Measurements from ENCODE around the gene MRTO4. TPM values are rescaled to one million over a fixed set of nuclear protein-coding genes. Genes with fewer than 3 reads are reported as not detected.
"Not testable (repeated sequence)": the region's sequence is repeated elsewhere in the genome, so short reads cannot be mapped to it uniquely, and the experiment has no call there.

MRTO4 gene
- total RNA-seq, 3 donors from 2014 or later, result 17.7 to 18.2 (median 18.1) TPM

DNA sequence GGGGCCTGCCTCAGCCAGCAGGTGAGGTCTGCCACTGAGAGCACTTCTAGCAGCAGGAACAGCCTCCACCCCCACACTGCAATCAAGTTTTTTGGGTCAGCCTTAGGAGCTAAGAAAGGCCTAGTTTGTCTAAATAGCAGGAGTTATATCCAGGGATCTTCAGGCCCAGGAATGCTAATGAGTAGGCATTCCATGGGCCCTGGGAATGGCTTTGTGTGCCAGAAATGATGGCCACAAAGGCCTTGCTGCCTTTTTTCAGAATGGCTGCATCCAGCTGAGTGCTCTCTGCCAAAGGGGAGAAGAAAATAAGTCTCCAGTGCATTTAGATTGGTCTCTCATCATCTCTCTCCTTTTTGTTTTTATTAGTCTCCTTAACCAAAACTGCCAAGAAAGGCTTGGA lies 2.8 kb downstream of the MRTO4 start:
- H3K36me3 ChIP-seq (ENCODE audit: low read depth), result peaks cover 4% of the 10 kb centered on the region
- H3K9me3 ChIP-seq, result no peaks in the 10 kb centered on the region
- no peak overlapping the region for H3K4me3 ChIP-seq
- no peak for ATAC-seq
- DNase-seq, result no peak
- H3K4me1 ChIP-seq (ENCODE audit: low read depth), result peaks cover 24% of the 10 kb centered on the region
- TF ChIP-seq, protein P1, sequence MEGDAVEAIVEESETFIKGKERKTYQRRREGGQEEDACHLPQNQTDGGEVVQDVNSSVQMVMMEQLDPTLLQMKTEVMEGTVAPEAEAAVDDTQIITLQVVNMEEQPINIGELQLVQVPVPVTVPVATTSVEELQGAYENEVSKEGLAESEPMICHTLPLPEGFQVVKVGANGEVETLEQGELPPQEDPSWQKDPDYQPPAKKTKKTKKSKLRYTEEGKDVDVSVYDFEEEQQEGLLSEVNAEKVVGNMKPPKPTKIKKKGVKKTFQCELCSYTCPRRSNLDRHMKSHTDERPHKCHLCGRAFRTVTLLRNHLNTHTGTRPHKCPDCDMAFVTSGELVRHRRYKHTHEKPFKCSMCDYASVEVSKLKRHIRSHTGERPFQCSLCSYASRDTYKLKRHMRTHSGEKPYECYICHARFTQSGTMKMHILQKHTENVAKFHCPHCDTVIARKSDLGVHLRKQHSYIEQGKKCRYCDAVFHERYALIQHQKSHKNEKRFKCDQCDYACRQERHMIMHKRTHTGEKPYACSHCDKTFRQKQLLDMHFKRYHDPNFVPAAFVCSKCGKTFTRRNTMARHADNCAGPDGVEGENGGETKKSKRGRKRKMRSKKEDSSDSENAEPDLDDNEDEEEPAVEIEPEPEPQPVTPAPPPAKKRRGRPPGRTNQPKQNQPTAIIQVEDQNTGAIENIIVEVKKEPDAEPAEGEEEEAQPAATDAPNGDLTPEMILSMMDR (IDR thresholded peaks at IDR 0.05), result no peak
- intact Hi-C loops (cut with DNase I, micrococcal nuclease), result no loop called here

DNA sequence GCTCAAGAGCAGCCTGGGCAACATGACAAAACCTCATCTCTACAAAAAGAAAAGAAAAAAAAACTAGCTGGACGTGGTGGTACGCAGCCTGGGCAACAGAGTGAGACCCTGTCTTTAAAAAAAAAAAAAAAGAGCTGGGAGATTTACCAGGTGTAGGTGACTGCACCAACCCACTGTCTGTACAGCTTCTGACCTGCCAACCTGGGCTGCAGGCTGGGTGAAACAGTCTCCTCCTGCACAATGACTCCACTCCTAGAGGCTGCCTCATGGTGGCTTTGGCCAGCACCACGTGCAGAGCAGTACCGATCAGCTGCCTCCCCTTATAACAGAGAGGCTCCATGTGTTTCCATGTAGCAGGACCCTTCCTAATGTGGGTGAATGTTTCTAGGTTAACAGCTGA lies 3.7 kb downstream of the MRTO4 start:
- no peaks in the 10 kb centered on the region for H3K9me3 ChIP-seq
- H3K4me1 ChIP-seq (ENCODE audit: low read depth), result peaks cover 27% of the 10 kb centered on the region
- H3K4me3 ChIP-seq, result no peak overlapping the region
- DNase-seq, result no peak
- intact Hi-C loops (cut with DNase I, micrococcal nuclease), result no loop called here
- no peak for ATAC-seq
- peaks cover 4% of the 10 kb centered on the region for H3K36me3 ChIP-seq (ENCODE audit: low read depth)
- TF ChIP-seq, protein P1 (IDR thresholded peaks at IDR 0.05), result no peak

DNA sequence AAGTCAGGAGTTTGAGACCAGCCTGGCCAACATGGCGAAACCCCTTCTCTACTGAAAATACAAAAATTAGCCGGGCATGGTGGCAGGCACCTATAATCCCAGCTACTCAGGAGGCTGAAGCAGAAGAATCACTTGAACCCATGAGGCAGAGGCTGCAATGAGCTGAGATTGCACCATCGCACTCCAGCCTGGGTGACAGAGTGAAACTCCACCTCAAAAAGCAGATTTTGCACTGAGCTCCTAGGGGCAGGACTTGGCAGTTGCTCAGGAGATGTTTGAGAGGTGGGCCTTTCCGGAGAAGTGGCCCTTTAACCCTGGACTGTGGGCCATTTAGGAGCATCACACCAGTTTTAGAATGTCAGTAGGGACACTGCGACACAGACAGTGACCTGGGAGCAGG lies 4.7 kb downstream of the MRTO4 start:
- H3K36me3 ChIP-seq (ENCODE audit: low read depth), result not testable (repeated sequence)

DNA sequence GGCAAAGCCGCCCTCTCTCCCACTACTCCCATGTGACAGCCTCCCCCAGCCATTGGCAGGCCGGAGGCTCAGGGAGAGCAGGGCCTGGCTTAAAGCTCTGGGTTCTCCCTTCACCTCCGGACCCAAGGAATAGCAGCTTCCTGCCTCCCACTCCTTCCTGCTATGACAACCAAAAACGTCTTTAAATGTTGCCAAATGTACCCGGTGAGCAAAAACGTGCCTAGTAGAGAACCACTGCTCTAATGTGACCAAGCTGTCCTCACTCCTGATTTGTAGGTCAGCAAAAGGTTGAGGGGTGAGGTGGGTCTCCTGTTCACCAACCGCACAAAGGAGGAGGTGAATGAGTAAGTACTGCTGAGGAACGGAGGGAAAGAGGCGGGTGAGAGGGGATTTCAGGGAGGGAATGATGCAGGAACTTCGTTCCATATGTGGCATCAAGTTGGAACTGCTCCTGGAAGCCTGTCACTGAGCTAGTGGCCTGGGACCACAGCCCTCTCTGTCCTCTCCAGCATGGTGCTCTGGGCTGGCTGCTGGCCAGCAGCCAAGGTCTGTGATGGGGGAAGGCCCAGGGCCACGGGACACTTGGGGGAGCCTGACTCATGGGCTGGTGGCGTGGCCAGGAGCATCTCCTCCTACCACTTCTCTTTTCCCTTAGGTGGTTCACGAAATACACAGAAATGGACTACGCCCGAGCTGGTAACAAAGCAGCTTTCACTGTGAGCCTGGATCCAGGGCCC lies 5.7 kb downstream of the MRTO4 start:
- no peak for DNase-seq
- Histone ChIP-seq H3K4me1 (ENCODE audit: low read depth) (peaks cover 21% of the 10 kb centered on the region), H3K36me3 (ENCODE audit: low read depth) (peaks cover 4% of the 10 kb centered on the region), H3K4me3 (no peak overlapping the region), H3K9me3 (no peaks in the 10 kb centered on the region)
- no peak for ATAC-seq
- TF ChIP-seq, protein P1 (IDR thresholded peaks at IDR 0.05), result no peak
- intact Hi-C loops (cut with DNase I, micrococcal nuclease), result no loop called here

More for the DNA sequence above, 4.7 kb downstream of the MRTO4 start:
- peaks cover 24% of the 10 kb centered on the region for H3K4me1 ChIP-seq (ENCODE audit: low read depth)
- H3K9me3 ChIP-seq; DNase-seq; intact Hi-C loops (cut with DNase I, micrococcal nuclease); ATAC-seq; H3K4me3 ChIP-seq: not testable (repeated sequence)

DNA sequence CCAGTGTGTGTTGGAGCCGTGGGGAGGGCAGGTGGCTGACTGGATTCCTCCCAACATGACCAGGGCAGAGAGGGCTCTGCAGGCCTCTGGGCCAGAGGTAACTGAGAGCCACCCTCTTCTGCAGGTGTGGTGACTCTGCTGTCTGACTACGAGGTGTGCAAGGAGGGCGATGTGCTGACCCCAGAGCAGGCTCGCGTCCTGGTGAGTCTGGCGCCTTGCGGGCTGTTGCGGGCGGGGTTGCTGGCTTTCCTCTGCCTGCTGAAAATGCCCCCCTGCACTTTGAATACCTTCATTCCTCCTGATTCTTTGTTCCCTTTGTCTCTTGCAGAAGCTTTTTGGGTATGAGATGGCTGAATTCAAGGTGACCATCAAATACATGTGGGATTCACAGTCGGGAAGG lies 6.7 kb downstream of the MRTO4 start:
- peaks cover 4% of the 10 kb centered on the region for H3K36me3 ChIP-seq (ENCODE audit: low read depth)
- H3K4me3 ChIP-seq, result no peak overlapping the region
- TF ChIP-seq, protein P1 (IDR thresholded peaks at IDR 0.05), result no peak
- DNase-seq (no peak), ATAC-seq (no peak)
- intact Hi-C loops (cut with DNase I, micrococcal nuclease), result no loop called here
- H3K9me3 ChIP-seq, result no peaks in the 10 kb centered on the region
- peaks cover 11% of the 10 kb centered on the region for H3K4me1 ChIP-seq (ENCODE audit: low read depth)

DNA sequence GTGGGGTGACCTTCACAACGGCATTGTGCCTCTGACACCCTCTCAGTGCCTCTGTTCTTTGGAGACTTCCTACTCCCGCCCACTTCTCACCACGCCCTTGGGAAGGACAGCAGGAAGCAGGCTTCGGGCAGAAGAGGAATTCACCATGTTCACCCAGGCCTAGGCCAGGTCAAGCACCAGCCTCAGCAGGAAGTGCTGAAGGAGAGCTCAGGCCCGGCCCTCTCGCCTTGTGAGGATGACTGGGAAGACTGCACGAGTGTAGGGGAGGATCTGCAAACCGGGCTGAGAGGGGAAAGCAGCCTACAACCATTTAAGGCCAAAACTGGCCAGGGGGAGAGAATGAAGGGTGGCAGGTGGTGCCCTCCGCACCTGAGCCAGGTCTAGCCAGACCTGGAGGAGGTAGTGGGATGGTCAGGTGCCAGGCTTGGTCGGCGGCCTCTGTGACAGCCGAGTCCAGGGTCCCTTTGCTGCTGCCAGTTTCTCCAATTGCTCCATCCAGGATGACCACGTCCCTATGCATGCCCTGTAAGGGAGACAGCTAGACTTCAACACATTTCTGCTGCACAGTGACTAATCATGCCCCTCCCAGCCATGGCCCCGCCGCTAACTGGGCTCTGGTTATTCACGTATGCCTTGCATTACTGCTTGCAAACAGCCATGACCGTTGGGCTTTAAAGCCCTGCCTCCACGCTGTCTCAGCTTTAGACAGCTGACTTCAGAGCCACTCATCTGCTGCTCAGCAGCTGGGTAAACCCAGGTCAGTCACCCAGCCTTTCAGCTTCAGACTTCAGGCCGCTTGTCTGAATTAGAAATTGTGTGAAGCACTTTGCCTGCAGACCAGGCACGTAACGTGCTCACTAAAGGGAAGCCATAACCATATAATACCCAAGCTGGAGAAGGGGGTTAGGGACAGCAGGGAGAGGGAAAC lies 8.9 kb downstream of the MRTO4 start:
- intact Hi-C loops (cut with DNase I, micrococcal nuclease), result no loop called here
- peak; percentile 41 to 63 (median 54) for DNase-seq
- peak; percentile 88 for ATAC-seq
- Histone ChIP-seq H3K4me3 (no peak overlapping the region), H3K9me3 (no peaks in the 10 kb centered on the region), H3K36me3 (ENCODE audit: low read depth) (peaks cover 4% of the 10 kb centered on the region), H3K4me1 (ENCODE audit: low read depth) (peaks cover 8% of the 10 kb centered on the region)
- TF ChIP-seq, protein P1 (IDR thresholded peaks at IDR 0.05), result no peak

All from mucosa of descending colon (tissue), 3 donors.